NB4 (cell line): ENCODE measurements around the gene AADAC.

Experiments
- MAX ChIP-seq: IDR thresholded peaks from 2 replicates; pipeline ENCODE4 v1.6.1; 2011; ENCODE audit warnings: low read depth, low read length
- MYC ChIP-seq: IDR thresholded peaks from 2 replicates; pipeline ENCODE4 v1.6.1; 2011; ENCODE audit warnings: low read depth, low read length
- POLR2A ChIP-seq: IDR thresholded peaks from 2 replicates; pipeline ENCODE4 v1.6.1; 2011; ENCODE audit warnings: mild to moderate bottlenecking; ENCODE audit not compliant: insufficient read length; ENCODE audit errors: extremely low read depth
- TF ChIP-seq, protein P1 (sequence below): IDR thresholded peaks from one replicate; pipeline ENCODE4 v1.5.1; 2012; ENCODE audit warnings: low read depth, low read length

- TF ChIP-seq, protein P1, sequence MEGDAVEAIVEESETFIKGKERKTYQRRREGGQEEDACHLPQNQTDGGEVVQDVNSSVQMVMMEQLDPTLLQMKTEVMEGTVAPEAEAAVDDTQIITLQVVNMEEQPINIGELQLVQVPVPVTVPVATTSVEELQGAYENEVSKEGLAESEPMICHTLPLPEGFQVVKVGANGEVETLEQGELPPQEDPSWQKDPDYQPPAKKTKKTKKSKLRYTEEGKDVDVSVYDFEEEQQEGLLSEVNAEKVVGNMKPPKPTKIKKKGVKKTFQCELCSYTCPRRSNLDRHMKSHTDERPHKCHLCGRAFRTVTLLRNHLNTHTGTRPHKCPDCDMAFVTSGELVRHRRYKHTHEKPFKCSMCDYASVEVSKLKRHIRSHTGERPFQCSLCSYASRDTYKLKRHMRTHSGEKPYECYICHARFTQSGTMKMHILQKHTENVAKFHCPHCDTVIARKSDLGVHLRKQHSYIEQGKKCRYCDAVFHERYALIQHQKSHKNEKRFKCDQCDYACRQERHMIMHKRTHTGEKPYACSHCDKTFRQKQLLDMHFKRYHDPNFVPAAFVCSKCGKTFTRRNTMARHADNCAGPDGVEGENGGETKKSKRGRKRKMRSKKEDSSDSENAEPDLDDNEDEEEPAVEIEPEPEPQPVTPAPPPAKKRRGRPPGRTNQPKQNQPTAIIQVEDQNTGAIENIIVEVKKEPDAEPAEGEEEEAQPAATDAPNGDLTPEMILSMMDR, result no peak
- TF ChIP-seq MAX (no peak), POLR2A (no peak), MYC (no peak)
Observed at GRCh38 chr3:151770956-151771355, 43.0 kb upstream of the AADAC start.
